Measurements from ENCODE around the gene TTLL6. TPM values are rescaled to one million over a fixed set of nuclear protein-coding genes. Genes with fewer than 3 reads are reported as not detected.

Gene TTLL6
- total RNA-seq, 1 donor from 2014 or later = 2.8 TPM

DNA sequence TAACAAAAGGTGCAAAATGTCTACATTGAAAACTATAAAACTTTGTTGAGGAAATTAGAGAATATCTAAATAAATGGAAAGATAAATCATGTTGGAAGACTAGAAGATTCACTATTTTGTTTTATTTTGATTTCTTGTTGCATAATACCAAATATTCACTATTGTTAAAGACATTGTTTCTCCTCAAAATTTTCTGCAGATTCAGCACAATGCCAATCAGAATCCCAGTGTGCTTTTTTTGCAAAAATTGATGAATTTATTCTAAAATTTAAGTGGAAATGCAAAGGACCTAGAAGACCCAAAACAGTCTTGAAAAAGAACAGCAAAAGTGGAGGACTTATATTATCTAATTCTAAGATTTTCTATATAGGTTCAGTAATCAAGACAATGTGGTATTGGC lies 40.4 kb downstream of the TTLL6 start:
- no peak for DNase-seq (ENCODE audit: extremely low spot score, unreplicated experiment)
- H3K4me1 Mint-ChIP-seq (ENCODE audit: unreplicated experiment) = no peaks in the 10 kb centered on the region
- H3K27me3 Mint-ChIP-seq = peaks cover 35% of the 10 kb centered on the region
- H3K4me3 Mint-ChIP-seq = no peak overlapping the region
- H3K27ac Mint-ChIP-seq = no peak overlapping the region
- no peaks in the 10 kb centered on the region for H3K9me3 Mint-ChIP-seq
- no peaks in the 10 kb centered on the region for H3K36me3 Mint-ChIP-seq
- TF ChIP-seq CTCF (conservative IDR thresholded peaks at IDR 0.05) = no peak

- Mint-ChIP-seq H3K9me3 (no peaks in the 10 kb centered on the region), H3K4me3 (no peak overlapping the region), H3K4me1 (ENCODE audit: unreplicated experiment) (no peaks in the 10 kb centered on the region), H3K27ac (no peak overlapping the region), H3K27me3 (peaks cover 37% of the 10 kb centered on the region), H3K36me3 (no peaks in the 10 kb centered on the region)
- DNase-seq (ENCODE audit: extremely low spot score, unreplicated experiment) = no peak
- TF ChIP-seq CTCF (conservative IDR thresholded peaks at IDR 0.05) = no peak
Observed at GRCh38 chr17:48773245-48773644, 43.8 kb downstream of the TTLL6 start.

DNA sequence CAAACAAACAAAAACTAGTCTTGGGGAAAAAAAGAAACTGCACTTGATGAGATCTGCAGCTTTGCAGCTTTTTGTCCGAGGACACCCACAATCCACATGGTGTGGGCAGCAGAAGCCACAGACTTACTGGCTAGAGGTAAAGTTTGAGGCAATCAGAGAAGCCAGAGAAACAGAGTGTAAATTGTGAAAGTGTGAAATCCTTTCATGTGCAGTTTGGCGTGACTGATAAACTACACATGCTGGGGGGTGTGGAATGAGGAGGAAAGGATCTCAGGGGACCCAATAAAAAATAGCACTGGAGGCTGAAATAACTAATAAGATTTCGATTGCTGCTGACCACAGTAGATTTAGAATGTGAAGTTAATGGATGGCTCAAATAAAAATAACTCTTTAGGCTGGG lies 46.1 kb downstream of the TTLL6 start:
- Mint-ChIP-seq H3K4me3 (no peak overlapping the region), H3K9me3 (no peaks in the 10 kb centered on the region), H3K27ac (no peak overlapping the region), H3K4me1 (ENCODE audit: unreplicated experiment) (no peaks in the 10 kb centered on the region), H3K36me3 (no peaks in the 10 kb centered on the region), H3K27me3 (peaks cover 46% of the 10 kb centered on the region)
- TF ChIP-seq CTCF (conservative IDR thresholded peaks at IDR 0.05) = no peak
- DNase-seq (ENCODE audit: extremely low spot score, unreplicated experiment) = no peak

GRCh38 chr17:48769009-48769675 lies 47.9 kb downstream of the TTLL6 start:
- TF ChIP-seq CTCF (conservative IDR thresholded peaks at IDR 0.05) = no peak
- Mint-ChIP-seq H3K9me3 (no peaks in the 10 kb centered on the region), H3K27ac (no peak overlapping the region), H3K4me1 (ENCODE audit: unreplicated experiment) (no peaks in the 10 kb centered on the region), H3K27me3 (peaks cover 59% of the 10 kb centered on the region), H3K36me3 (no peaks in the 10 kb centered on the region), H3K4me3 (no peak overlapping the region)
- DNase-seq (ENCODE audit: extremely low spot score, unreplicated experiment) = no peak

GRCh38 chr17:48767263-48767774 lies 49.7 kb downstream of the TTLL6 start:
- Mint-ChIP-seq H3K27ac (no peak overlapping the region), H3K4me3 (no peak overlapping the region), H3K36me3 (no peaks in the 10 kb centered on the region), H3K27me3 (peaks cover 74% of the 10 kb centered on the region), H3K9me3 (no peaks in the 10 kb centered on the region), H3K4me1 (ENCODE audit: unreplicated experiment) (no peaks in the 10 kb centered on the region)
- peak; percentile 14 for TF ChIP-seq CTCF (conservative IDR thresholded peaks at IDR 0.05)
- no peak for DNase-seq (ENCODE audit: extremely low spot score, unreplicated experiment)
